Nephron progenitor cell (in vitro differentiated cells): ENCODE results near the gene SLC47A2.

Experiments used
- DNase-seq: peaks from one replicate; pipeline ENCODE4 v3.0.0; 2021
- H3K27ac Mint-ChIP-seq: 2 replicates; pipeline ENCODE4 v1.8.0; 2021; ENCODE audit warnings: mild to moderate bottlenecking, moderate library complexity, mixed read lengths
- H3K27me3 Mint-ChIP-seq: 2 replicates; pipeline ENCODE4 v1.8.0; 2021; ENCODE audit warnings: mild to moderate bottlenecking, low read depth, mixed read lengths; ENCODE audit not compliant: poor library complexity
- H3K36me3 Mint-ChIP-seq: 2 replicates; pipeline ENCODE4 v1.8.0; 2021; ENCODE audit warnings: low read depth, mixed read lengths
- H3K4me1 Mint-ChIP-seq: 2 replicates; pipeline ENCODE4 v1.8.0; 2021; ENCODE audit warnings: mixed read lengths
- H3K4me3 Mint-ChIP-seq: 2 replicates; pipeline ENCODE4 v1.8.0; 2021; ENCODE audit warnings: mild to moderate bottlenecking, moderate library complexity, mixed read lengths
- H3K9me3 Mint-ChIP-seq: 2 replicates; pipeline ENCODE4 v1.8.0; 2021; ENCODE audit warnings: mild to moderate bottlenecking, moderate library complexity, mixed read lengths
- TF ChIP-seq, protein P1 (sequence below): fragments of 200-600 bp; sonication (generic); IDR thresholded peaks from 2 replicates; pipeline ENCODE4 v1.5.0; 2021; ENCODE audit warnings: antibody characterized with exemption

SLC47A2 gene

DNA sequence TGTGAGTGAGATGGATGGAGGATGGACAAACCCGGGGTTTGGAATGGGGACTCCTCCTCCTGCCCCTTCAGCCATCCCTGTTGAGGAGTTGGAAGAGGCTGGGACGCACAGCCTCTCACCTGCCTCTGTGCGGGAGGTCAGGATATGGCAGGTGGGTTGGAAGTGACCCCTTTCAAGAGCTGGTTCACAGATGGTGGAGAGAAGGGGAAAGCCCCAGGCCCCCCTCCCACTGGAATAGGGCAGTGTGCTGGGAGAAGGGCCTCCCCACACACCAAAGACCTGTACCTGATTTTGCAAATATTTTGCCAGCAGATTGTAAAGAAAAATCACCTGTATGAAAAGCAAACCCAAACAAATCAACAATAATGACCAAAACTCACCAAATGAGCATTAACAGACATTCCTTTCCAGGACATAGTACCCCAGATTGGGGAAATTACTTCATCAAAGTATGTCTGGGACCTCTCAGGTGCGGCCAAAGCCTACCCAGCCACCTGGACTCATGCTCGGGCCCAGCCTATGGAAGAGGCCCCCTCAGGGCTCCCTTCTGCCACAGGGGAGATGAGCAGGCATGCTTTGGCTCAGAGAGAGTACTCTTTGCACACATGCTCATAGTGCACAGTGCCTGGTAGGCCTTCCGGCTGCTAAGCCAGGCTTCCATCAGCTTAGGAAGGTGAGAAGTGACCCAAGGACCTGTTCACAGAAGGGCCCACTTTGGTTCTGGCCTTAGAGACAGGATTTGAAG lies 7.8 kb downstream of the SLC47A2 start:
- TF ChIP-seq, protein P1, sequence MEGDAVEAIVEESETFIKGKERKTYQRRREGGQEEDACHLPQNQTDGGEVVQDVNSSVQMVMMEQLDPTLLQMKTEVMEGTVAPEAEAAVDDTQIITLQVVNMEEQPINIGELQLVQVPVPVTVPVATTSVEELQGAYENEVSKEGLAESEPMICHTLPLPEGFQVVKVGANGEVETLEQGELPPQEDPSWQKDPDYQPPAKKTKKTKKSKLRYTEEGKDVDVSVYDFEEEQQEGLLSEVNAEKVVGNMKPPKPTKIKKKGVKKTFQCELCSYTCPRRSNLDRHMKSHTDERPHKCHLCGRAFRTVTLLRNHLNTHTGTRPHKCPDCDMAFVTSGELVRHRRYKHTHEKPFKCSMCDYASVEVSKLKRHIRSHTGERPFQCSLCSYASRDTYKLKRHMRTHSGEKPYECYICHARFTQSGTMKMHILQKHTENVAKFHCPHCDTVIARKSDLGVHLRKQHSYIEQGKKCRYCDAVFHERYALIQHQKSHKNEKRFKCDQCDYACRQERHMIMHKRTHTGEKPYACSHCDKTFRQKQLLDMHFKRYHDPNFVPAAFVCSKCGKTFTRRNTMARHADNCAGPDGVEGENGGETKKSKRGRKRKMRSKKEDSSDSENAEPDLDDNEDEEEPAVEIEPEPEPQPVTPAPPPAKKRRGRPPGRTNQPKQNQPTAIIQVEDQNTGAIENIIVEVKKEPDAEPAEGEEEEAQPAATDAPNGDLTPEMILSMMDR: no peak
- DNase-seq: no peak
- H3K4me1 Mint-ChIP-seq: peaks cover 23% of the 10 kb centered on the region
- no peaks in the 10 kb centered on the region for H3K36me3 Mint-ChIP-seq
- peaks cover 3% of the 10 kb centered on the region for H3K27me3 Mint-ChIP-seq
- H3K27ac Mint-ChIP-seq: no peak overlapping the region
- H3K9me3 Mint-ChIP-seq: no peaks in the 10 kb centered on the region
- H3K4me3 Mint-ChIP-seq: no peak overlapping the region

DNA sequence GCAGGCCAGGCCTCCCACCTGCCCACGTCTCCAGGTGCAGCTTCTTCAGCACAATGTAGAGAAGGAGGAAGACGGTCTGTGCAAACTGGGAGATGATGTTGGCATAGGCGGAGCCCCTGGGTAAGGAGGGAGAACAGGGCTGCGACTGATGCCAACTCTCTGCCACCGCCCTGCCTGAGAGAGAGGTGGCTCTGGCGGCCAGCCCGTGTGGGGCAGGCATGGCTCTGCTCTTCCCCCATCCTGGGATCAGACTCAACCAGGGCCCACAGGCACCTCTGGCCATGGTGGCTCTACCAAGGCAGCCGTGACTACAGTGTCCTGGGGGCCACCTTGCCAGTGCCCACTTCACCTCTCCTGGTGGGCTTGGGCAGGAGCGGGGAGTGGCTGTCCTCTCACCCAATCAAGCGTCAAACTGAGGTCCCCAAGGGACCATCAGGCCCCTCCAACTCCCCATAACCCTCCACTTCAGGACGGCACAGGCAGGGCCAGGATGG lies 8.6 kb downstream of the SLC47A2 start:
- Mint-ChIP-seq H3K4me1 (peaks cover 32% of the 10 kb centered on the region), H3K4me3 (no peak overlapping the region), H3K9me3 (no peaks in the 10 kb centered on the region), H3K27ac (no peak overlapping the region), H3K27me3 (peaks cover 3% of the 10 kb centered on the region), H3K36me3 (no peaks in the 10 kb centered on the region)
- TF ChIP-seq, protein P1: no peak
- no peak for DNase-seq

DNA sequence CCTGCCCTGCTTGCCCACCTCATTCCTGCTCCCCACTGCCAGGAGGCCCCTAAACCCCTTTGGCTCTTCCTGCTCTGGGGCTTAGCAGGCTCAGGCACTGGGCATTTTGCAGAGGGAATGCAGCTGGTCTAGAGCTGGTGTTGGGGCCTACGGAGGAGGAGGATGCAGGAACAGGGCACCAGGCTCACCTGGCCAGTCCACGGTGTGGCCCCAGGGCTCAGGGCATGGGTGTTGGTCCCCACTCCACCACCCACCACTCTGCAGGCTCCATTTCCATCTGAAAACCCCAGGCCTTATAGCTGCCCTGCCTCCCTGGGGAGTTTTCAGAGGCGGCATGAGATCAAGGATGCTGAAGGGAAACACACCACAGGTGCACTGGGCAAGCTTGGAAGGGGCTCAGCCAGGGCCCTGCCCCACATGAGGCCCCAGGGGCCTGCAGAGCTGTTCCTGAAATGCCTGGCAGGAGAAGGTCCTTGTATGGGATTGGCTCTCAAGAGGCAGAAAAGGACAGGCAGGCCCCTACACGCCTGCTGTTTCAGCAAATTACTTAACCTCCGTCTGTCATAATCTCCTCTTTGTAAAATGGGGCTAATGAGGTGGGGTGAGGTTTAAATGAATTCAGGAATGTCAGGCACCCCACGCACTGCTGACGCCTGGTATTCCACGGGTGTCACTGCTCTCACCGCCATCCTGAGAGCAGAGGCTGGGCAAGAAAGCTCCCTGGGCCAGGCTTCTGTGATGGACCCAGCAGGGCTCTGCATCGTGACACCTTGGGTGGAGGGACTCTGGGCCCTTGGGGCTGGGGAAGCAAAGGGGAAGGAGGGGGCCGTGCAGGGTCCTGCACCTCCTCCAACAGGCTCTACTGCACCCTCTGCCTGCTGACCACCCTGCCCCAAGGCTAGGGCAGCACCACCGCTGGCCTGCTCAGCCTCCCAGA lies 9.3 kb downstream of the SLC47A2 start:
- no peak overlapping the region for H3K27ac Mint-ChIP-seq
- H3K9me3 Mint-ChIP-seq: no peaks in the 10 kb centered on the region
- peaks cover 39% of the 10 kb centered on the region for H3K4me1 Mint-ChIP-seq
- DNase-seq: no peak
- no peaks in the 10 kb centered on the region for H3K36me3 Mint-ChIP-seq
- no peak overlapping the region for H3K4me3 Mint-ChIP-seq
- H3K27me3 Mint-ChIP-seq: no peaks in the 10 kb centered on the region
- TF ChIP-seq, protein P1: no peak

DNA sequence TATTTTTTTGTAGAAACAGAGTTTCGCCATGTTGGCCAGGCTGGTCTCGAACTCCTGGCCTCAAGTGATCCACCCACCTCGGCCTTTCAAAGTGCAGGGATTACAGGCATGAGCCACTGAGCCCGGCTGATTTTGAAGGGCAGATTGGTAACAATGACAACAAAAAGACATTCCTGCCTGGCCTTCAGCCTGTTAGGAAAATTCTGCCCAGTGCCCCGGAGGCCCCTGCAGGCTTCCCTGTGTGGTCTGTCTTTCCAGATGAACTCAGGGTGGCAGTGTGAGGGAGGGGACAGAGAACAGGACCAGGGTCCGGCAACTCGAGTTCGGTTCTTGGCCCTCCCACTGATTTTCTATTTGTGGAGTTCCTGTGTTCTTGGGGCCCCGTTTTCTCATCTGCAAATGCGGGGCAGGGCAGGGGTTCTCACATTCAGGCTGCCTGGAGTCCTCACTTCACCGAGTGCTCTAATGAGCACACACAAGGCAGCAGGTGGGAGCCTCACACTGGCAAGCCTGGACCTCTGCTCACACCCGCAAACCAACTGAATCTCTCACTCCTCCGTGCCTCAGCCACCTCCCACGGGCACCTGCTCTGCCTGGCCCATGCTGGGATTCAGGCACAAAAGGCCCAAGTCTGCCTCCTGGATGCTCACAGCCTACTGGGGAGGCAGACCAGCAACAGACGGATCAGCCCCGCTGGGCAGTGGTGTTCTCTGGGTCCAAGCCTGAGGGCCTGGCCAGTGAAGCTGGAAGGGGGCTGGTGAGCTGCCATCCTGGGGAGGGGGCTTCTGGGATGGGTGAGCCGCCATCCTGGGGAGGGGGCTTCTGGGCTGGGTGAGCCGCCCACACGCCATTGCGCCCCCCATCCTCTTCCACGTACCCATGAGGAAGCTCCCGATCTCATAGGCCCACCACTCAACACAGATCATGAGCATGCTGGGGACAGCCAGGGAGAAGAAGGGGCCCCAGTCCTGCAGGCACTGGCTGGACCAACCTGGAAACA lies 10.3 kb downstream of the SLC47A2 start:
- no peak for DNase-seq
- Mint-ChIP-seq H3K27ac (no peak overlapping the region), H3K36me3 (no peaks in the 10 kb centered on the region), H3K4me3 (no peak overlapping the region), H3K27me3 (peaks cover 4% of the 10 kb centered on the region), H3K9me3 (no peaks in the 10 kb centered on the region), H3K4me1 (peaks cover 47% of the 10 kb centered on the region)
- TF ChIP-seq, protein P1: no peak

DNA sequence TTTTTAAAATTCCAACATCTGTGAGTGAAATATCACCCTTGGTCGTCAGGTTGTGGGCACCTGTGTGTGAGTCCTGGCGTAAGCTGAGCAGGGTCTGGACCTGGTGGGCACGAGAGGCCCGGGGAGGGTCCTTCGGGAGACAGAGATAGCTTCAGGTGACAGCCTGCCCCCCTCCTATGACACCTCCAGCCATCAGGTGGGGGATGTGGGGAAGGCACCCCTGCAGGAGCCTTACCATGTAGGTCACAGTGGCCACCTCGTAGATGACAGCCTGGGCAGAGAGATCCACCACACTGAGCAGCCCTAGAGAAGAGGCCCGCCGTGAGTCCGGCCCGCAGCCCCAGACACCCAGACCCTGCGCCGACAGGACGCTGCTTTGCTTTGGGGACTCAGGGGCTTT lies 11.2 kb downstream of the SLC47A2 start:
- Mint-ChIP-seq H3K27me3 (peaks cover 4% of the 10 kb centered on the region), H3K9me3 (no peaks in the 10 kb centered on the region)

More for the DNA sequence above, 11.2 kb downstream of the SLC47A2 start:
- H3K4me3 Mint-ChIP-seq: no peak overlapping the region
- DNase-seq: no peak
- no peaks in the 10 kb centered on the region for H3K36me3 Mint-ChIP-seq
- peaks cover 47% of the 10 kb centered on the region for H3K4me1 Mint-ChIP-seq
- no peak overlapping the region for H3K27ac Mint-ChIP-seq
- TF ChIP-seq, protein P1: no peak
